ENCODE results near the gene APOO. TPM values are rescaled to one million over a fixed set of nuclear protein-coding genes. Genes with fewer than 3 reads are reported as not detected.

The APOO gene
- total RNA-seq, 1 experiment from 2014 or later: 95.3 TPM

DNA sequence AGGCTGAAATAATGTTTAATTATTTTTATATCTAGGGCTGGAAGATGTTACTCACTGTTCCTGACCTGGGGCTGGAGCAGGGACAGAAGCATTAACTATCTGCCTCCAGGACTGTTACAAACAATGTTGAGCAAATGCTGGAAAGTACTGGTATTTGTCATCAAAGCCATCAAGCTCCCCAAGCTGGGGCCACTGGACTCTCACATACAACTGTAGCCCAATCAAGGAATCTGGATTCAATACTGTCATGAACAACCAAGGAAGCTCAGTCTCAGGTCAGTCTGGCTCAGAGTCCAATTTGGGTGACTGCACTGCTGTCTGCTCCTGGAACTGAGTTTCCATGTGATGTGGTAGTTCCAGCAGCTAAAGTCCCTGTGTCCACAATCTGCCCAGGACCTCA, 50.4 kb downstream of the APOO start:
- H4K20me1 ChIP-seq (ENCODE audit: control insufficient read depth, insufficient read depth, insufficient read length): no peaks in the 10 kb centered on the region
- H4K5ac ChIP-seq (ENCODE audit: insufficient read length, low read depth, low read length): no peak overlapping the region
- no peak overlapping the region for H4K8ac ChIP-seq (replicated peaks; ENCODE audit: insufficient read length, low read depth, low read length)
- TF ChIP-seq, protein P1, sequence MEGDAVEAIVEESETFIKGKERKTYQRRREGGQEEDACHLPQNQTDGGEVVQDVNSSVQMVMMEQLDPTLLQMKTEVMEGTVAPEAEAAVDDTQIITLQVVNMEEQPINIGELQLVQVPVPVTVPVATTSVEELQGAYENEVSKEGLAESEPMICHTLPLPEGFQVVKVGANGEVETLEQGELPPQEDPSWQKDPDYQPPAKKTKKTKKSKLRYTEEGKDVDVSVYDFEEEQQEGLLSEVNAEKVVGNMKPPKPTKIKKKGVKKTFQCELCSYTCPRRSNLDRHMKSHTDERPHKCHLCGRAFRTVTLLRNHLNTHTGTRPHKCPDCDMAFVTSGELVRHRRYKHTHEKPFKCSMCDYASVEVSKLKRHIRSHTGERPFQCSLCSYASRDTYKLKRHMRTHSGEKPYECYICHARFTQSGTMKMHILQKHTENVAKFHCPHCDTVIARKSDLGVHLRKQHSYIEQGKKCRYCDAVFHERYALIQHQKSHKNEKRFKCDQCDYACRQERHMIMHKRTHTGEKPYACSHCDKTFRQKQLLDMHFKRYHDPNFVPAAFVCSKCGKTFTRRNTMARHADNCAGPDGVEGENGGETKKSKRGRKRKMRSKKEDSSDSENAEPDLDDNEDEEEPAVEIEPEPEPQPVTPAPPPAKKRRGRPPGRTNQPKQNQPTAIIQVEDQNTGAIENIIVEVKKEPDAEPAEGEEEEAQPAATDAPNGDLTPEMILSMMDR (conservative IDR thresholded peaks at IDR 0.05): no peak
- H3K14ac ChIP-seq (ENCODE audit: insufficient read depth, low read length): no peak overlapping the region
- no peaks in the 10 kb centered on the region for H3K27me3 ChIP-seq (ENCODE audit: insufficient read depth, low read length)
- H2BK12ac ChIP-seq (ENCODE audit: insufficient read length, low read depth, low read length): no peak overlapping the region
- no peaks in the 10 kb centered on the region for H3K4me1 Mint-ChIP-seq
- H3K36me3 Mint-ChIP-seq (ENCODE audit: insufficient read depth in 1 of 3, low read depth in 3 of 3): peaks cover 8 to 40% (median 28%) of the 10 kb centered on the region in 3 experiments; a peak in 6 of 7 replicates
- no peak overlapping the region for H3K56ac ChIP-seq (ENCODE audit: insufficient read length, low read depth, low read length)
- no peaks in the 10 kb centered on the region for H3K79me2 ChIP-seq (ENCODE audit: insufficient read depth, low read length)
- H2BK120ac ChIP-seq (ENCODE audit: low read depth, low read length, poor library complexity, severe bottlenecking): no peak overlapping the region
- no peak overlapping the region for H3T11ph ChIP-seq (ENCODE audit: low read length)
- H3K18ac ChIP-seq (ENCODE audit: insufficient read length, low read depth, low read length): no peak overlapping the region
- H3K4ac ChIP-seq (ENCODE audit: low read depth, low read length): no peak overlapping the region
- H3K23me2 ChIP-seq (ENCODE audit: insufficient read length, low read depth, low read length, poor library complexity, severe bottlenecking): peaks cover 2% of the 10 kb centered on the region
- no peak overlapping the region for H2BK15ac ChIP-seq (ENCODE audit: low read depth, low read length)
- H2BK20ac ChIP-seq (ENCODE audit: low read depth, low read length, poor library complexity, severe bottlenecking): no peak overlapping the region
- no peak overlapping the region for H3K9ac ChIP-seq (ENCODE audit: extremely low read depth, insufficient read length, low read length)
- H2AFZ ChIP-seq (ENCODE audit: low read length): no peak overlapping the region
- no peaks in the 10 kb centered on the region for H3K9me3 Mint-ChIP-seq
- H3K27ac ChIP-seq (ENCODE audit: insufficient read length, low read depth, low read length): no peak overlapping the region
- no peak overlapping the region for H3K4me2 ChIP-seq (ENCODE audit: insufficient read depth, insufficient read length, low read length)
- H3K4me3 Mint-ChIP-seq: no peak overlapping the region
- H2BK5ac ChIP-seq (ENCODE audit: insufficient read length, low read length): no peak overlapping the region
- H3K23ac ChIP-seq (ENCODE audit: insufficient read length, low read depth, low read length): no peak overlapping the region
- H3K27ac Mint-ChIP-seq: no peak overlapping the region
- no peaks in the 10 kb centered on the region for H3K79me1 ChIP-seq (ENCODE audit: insufficient read depth, low read depth, low read length, poor library complexity, severe bottlenecking)
- no peak overlapping the region for H4K91ac ChIP-seq (ENCODE audit: insufficient read length, low read depth, low read length)
- no peak for DNase-seq
- no peaks in the 10 kb centered on the region for H3K4me1 ChIP-seq (ENCODE audit: insufficient read depth, low read length)
- H3K27me3 Mint-ChIP-seq (ENCODE audit: low read depth): no peaks in the 10 kb centered on the region
- H3K9me3 ChIP-seq (ENCODE audit: control insufficient read depth, low read depth, low read length): no peaks in the 10 kb centered on the region
- H2AK5ac ChIP-seq (ENCODE audit: insufficient read length, low read length): no peak overlapping the region

All from H9 (cell line).